GM12878 (cell line): Measurements from ENCODE around the gene ERI2. TPM values are rescaled to one million over a fixed set of nuclear protein-coding genes. Genes with fewer than 3 reads are reported as not detected.

Experiments used
- ATAC-seq: fragments of 200-7000 bp; cut with Tn5 transposase; 3 replicates; pipeline ENCODE4 v1.9.1; 2020; ENCODE audit warnings: mild to moderate bottlenecking, moderate library complexity
- BruUV-seq: library from RNA; stranded (reverse); fragments of 400-500 nt; replicated peaks from 2 replicates; lab custom pipeline; 2021; lab: Mats Ljungman, UMichigan
- CTCF ChIA-PET: fragments of 300-600 bp; sonication (Branson Sonifier 250); formaldehyde crosslinking; extraction: SDS; loops from one replicate; lab custom pipeline; 2021; ENCODE audit warnings: inconsistent platforms; lab: Yijun Ruan, JAX
- POLR2A ChIA-PET: fragments of 350-600 bp; formaldehyde crosslinking; extraction: SDS; loops from one replicate; lab custom pipeline; 2021; ENCODE audit warnings: inconsistent platforms; lab: Charles Lee
- RAD21 ChIA-PET: fragments of 300-600 bp; sonication (Branson Sonifier 250); formaldehyde crosslinking; loops from one replicate; lab custom pipeline; 2023; ENCODE audit warnings: antibody characterized with exemption; ENCODE audit not compliant: unreplicated experiment; lab: Charles Lee
- SMC1A ChIA-PET: fragments of 300-600 bp; sonication (Branson Sonifier 250); formaldehyde crosslinking; loops from one replicate; lab custom pipeline; 2023; ENCODE audit not compliant: unreplicated experiment, uncharacterized antibody; lab: Charles Lee
- DNase-seq: peaks from one replicate; pipeline ENCODE4 v3.0.0-alpha.2; 2011; ENCODE audit warnings: low read depth, low spot score
- FAIRE-seq: peaks from 3 replicates; lab custom pipeline; 2011; peaks lifted over from hg19 to GRCh38; lab: Jason Lieb, UNC
- H2AFZ ChIP-seq: 2 replicates; pipeline ENCODE4 v1.6.0; 2011; ENCODE audit warnings: low read depth, low read length, control low read depth; ENCODE audit not compliant: control insufficient read depth
- H3K27ac ChIP-seq: 2 replicates; pipeline ENCODE4 v1.5.1; 2011; ENCODE audit warnings: control low read depth; ENCODE audit not compliant: control insufficient read depth, insufficient read depth
- H3K27me3 ChIP-seq, 2 experiments: replicated peaks in 1 of 2; 2 replicates each; pipeline versions ENCODE4 v1.6.0 to v1.6.1; 2011; ENCODE audit warnings: low read length in 1 of 2; ENCODE audit not compliant: control insufficient read depth in 2 of 2, insufficient read depth in 2 of 2
- H3K36me3 ChIP-seq, 2 experiments: 2 replicates each; pipeline ENCODE4 v1.5.1; 2011; ENCODE audit warnings: low read length in 1 of 2; ENCODE audit not compliant: control insufficient read depth in 2 of 2, insufficient read depth in 2 of 2
- H3K4me1 ChIP-seq: 2 replicates; pipeline ENCODE4 v1.6.1; 2011; ENCODE audit warnings: mild to moderate bottlenecking, low read length, moderate library complexity, mixed read lengths; ENCODE audit not compliant: control insufficient read depth, insufficient read depth
- H3K4me2 ChIP-seq: 2 replicates; pipeline ENCODE4 v1.6.0; 2011; ENCODE audit warnings: control low read depth; ENCODE audit not compliant: control insufficient read depth, insufficient read depth
- H3K4me3 ChIP-seq: fragments of 200-600 bp; sonication (generic); 2 replicates; pipeline ENCODE4 v1.5.1; 2016
- H3K79me2 ChIP-seq: 2 replicates; pipeline ENCODE4 v1.6.0; 2011; ENCODE audit warnings: low read length; ENCODE audit not compliant: control insufficient read depth, insufficient read depth
- H3K9ac ChIP-seq: 2 replicates; pipeline ENCODE4 v1.8.0; 2011; ENCODE audit warnings: low read length, control low read depth, mixed read lengths; ENCODE audit not compliant: control insufficient read depth, insufficient read depth
- H3K9me3 ChIP-seq: replicated peaks from 3 replicates; pipeline ENCODE4 v1.5.1; 2011; ENCODE audit warnings: mild to moderate bottlenecking, low read length; ENCODE audit not compliant: control insufficient read depth, insufficient read depth
- H4K20me1 ChIP-seq: 2 replicates; pipeline ENCODE4 v1.6.0; 2011; ENCODE audit not compliant: control insufficient read depth, insufficient read depth
- ETV6 ChIP-seq, 2 experiments: fragments of 450-650 bp in 1 of 2; IDR thresholded peaks in 1 of 2; conservative IDR thresholded peaks in 1 of 2; 2 replicates each; pipeline ENCODE4 v1.6.1; 2014; ENCODE audit warnings: antibody characterized with exemption in 1 of 2, borderline replicate concordance in 1 of 2, low read depth in 1 of 2, mild to moderate bottlenecking in 1 of 2, moderate library complexity in 1 of 2
- FOXK2 ChIP-seq: fragments of 450-650 bp; IDR thresholded peaks from 2 replicates; pipeline ENCODE4 v1.6.1; 2017; ENCODE audit warnings: mild to moderate bottlenecking, moderate library complexity
- FOXM1 ChIP-seq: IDR thresholded peaks from 2 replicates; pipeline ENCODE4 v1.6.1; 2012; ENCODE audit warnings: low read depth, mild to moderate bottlenecking, inconsistent platforms, low read length, moderate library complexity
- IKZF1 ChIP-seq: fragments of 450-650 bp; conservative IDR thresholded peaks from 2 replicates; pipeline ENCODE4 v1.6.1; 2017; ENCODE audit warnings: antibody characterized with exemption, mild to moderate bottlenecking
- MEF2B ChIP-seq: fragments of 450-650 bp; IDR thresholded peaks from 2 replicates; pipeline ENCODE4 v1.6.1; 2018; ENCODE audit warnings: mild to moderate bottlenecking, moderate library complexity; ENCODE audit not compliant: partially characterized antibody, poor library complexity, severe bottlenecking
- NR2C2 ChIP-seq: IDR thresholded peaks from 2 replicates; pipeline ENCODE4 v1.6.1; 2011; ENCODE audit warnings: borderline replicate concordance, low read depth; ENCODE audit not compliant: control insufficient read depth, insufficient read length
- RAD21 ChIP-seq: IDR thresholded peaks from 2 replicates; pipeline ENCODE4 v1.6.1; 2011; ENCODE audit warnings: mild to moderate bottlenecking, low read depth, low read length, moderate library complexity; ENCODE audit not compliant: insufficient read depth
- RELA ChIP-seq: fragments of 450-650 bp; IDR thresholded peaks from 2 replicates; pipeline ENCODE4 v1.8.0; 2014; ENCODE audit warnings: borderline replicate concordance; ENCODE audit not compliant: partially characterized antibody
- SIN3A ChIP-seq: IDR thresholded peaks from 2 replicates; pipeline ENCODE4 v1.6.1; 2012; ENCODE audit warnings: low read depth, low read length, improper control_type of control experiment
- SIX5 ChIP-seq: IDR thresholded peaks from 2 replicates; pipeline ENCODE4 v1.6.1; 2011; ENCODE audit warnings: mild to moderate bottlenecking, low read depth, low read length, moderate library complexity; ENCODE audit not compliant: severe bottlenecking
- SMC3 ChIP-seq: IDR thresholded peaks from 2 replicates; pipeline ENCODE4 v1.6.1; 2011; ENCODE audit warnings: low read length, improper control_type of control experiment, borderline replicate concordance
- SUZ12 ChIP-seq: fragments of 200-600 bp; sonication (generic); IDR thresholded peaks from one replicate; pipeline ENCODE4 v1.6.1; 2018; ENCODE audit warnings: antibody characterized with exemption, mild to moderate bottlenecking; ENCODE audit not compliant: unreplicated experiment
- WGBS: methylation state at CpG from one replicate; pipeline ENCODE4 v1.1.6; 2016; ENCODE audit warnings: low lambda C conversion rate; ENCODE audit not compliant: insufficient replicate concordance, insufficient coverage; ENCODE audit errors: missing lambda C conversion rate; 5-methylcytosine and 5-hydroxymethylcytosine counted together
- in situ Hi-C: fragments of 300-500 bp; cut with MboI; formaldehyde crosslinking; loops from 9 replicates; pipeline ENCODE4 v1.14.3; 2018; ENCODE audit warnings: mixed read lengths
- intact Hi-C: fragments of 100-400 bp; cut with micrococcal nuclease; formaldehyde crosslinking; loops from one replicate; pipeline ENCODE4 v1.14.2; 2022; ENCODE audit not compliant: unreplicated experiment
- polyA plus RNA-seq, 11 experiments: library from polyadenylated mRNA; depleted of rRNA in 4 of 11; unstranded in 6 of 11; stranded (reverse) in 5 of 11; fragments of >200 nt; fragmentation: Nextera tagmentation in 4 of 11; fragmentation: Illumina TruSeq in 1 of 11; extraction: Ambion mirVana in 4 of 11; extraction: Trizol in 1 of 11; gene quantifications; 1 replicate in 1 of 11; 2 replicates in 10 of 11; pipeline versions ENCODE4 v1.2.1 to v1.2.3, GENCODE V29; 2011 to 2016; ENCODE audit warnings: inconsistent platforms in 2 of 11, missing spikeins in 2 of 11, low read depth in 1 of 11
- total RNA-seq, 4 experiments: library from RNA; depleted of rRNA in 3 of 4; stranded (reverse); fragments of >200 nt in 3 of 4; fragmentation: Illumina TruSeq in 1 of 4; extraction: Trizol in 1 of 4; gene quantifications; 2 replicates each; pipeline versions ENCODE4 v1.2.1 to v1.2.3, GENCODE V29; 2013 to 2021
- TF ChIP-seq, protein P1 (sequence below): fragments of 450-650 bp; IDR thresholded peaks from 2 replicates; pipeline ENCODE4 v1.6.1; 2017; ENCODE audit warnings: antibody characterized with exemption, mild to moderate bottlenecking, moderate library complexity
- TF ChIP-seq, protein P2 (sequence below): IDR thresholded peaks from 2 replicates; pipeline ENCODE4 v1.6.1; 2011; ENCODE audit warnings: mild to moderate bottlenecking, low read depth, low read length, moderate library complexity; ENCODE audit not compliant: insufficient replicate concordance
- TF ChIP-seq, protein P3 (sequence below): IDR thresholded peaks from 2 replicates; pipeline ENCODE4 v1.6.1; 2012; ENCODE audit warnings: low read depth, low read length, improper control_type of control experiment
- TF ChIP-seq, protein P4 (sequence below), 3 experiments: IDR thresholded peaks in 2 of 3; conservative IDR thresholded peaks in 1 of 3; 2 replicates each; pipeline ENCODE4 v1.5.1; 2011; ENCODE audit warnings: low read depth in 3 of 3, low read length in 3 of 3, mild to moderate bottlenecking in 3 of 3, control low read depth in 2 of 3, moderate library complexity in 2 of 3, inconsistent platforms in 1 of 3, mixed read lengths in 1 of 3; ENCODE audit not compliant: control insufficient read depth in 2 of 3, insufficient read depth in 1 of 3; ENCODE audit errors: extremely low read depth in 1 of 3

The ERI2 gene
- total and polyA plus RNA-seq, 10 of the 15 experiments (the other 5 are each of a cell fraction or from before 2014, with no cell fraction given): 7.7 to 35.5 (median 19.2) TPM

DNA sequence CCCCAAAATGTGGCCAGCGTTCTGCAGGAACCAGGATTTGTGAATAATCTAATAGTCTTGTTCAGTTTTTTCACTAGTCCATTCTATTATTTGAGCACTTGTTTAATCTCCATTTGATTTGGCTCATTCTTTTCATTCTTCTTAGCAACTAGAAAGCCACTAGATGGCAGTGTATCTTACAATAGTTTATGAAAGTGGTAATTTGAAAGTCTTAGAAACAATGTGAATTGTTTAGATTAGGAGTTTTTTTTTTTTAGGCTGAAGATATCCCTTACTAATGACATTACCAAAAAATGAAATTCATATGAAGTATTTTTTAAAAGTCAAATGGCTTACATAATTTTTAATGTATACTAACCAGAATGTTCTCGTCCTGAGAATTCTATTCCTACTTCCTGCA lies 6.7 kb downstream of the ERI2 start:
- ChIA-PET POLR2A (no interaction called here), RAD21 (interaction anchor here (1.4 to 1.9 kb wide), 3 partner anchors 47 to 51 kb away, joined by 5 read pairs; no protein-coding TSS in a partner anchor), SMC1A (interaction anchor here (0.9 to 1.3 kb wide), 6 partner anchors 13 to 501 kb away, joined by 3 to 4 read pairs (median 3); no protein-coding TSS in a partner anchor), CTCF (interaction anchor here (0.7 to 2.1 kb wide), 11 partner anchors 8 to 285 kb away, joined by 3 to 10 read pairs (median 5); no protein-coding TSS in a partner anchor)
- in situ Hi-C loops (no loop called here), intact Hi-C loops (loop anchor here (1.0 kb wide), 1 partner anchor 285 kb away; no protein-coding TSS in a partner anchor)
- H3K27ac ChIP-seq: no peak overlapping the region
- WGBS: 49% methylated on average over 2 of the region's 2 CpGs
- H3K79me2 ChIP-seq: no peaks in the 10 kb centered on the region
- H3K9ac ChIP-seq: no peak overlapping the region
- no peak for FAIRE-seq
- H3K9me3 ChIP-seq: no peaks in the 10 kb centered on the region
- no peaks in the 10 kb centered on the region for H3K36me3 ChIP-seq
- peak; percentile 42; the same call in 1 of the 3 replicates for ATAC-seq
- no peak for DNase-seq
- BruUV-seq: no TSS peak
- H2AFZ ChIP-seq: no peak overlapping the region
- no peaks in the 10 kb centered on the region for H3K4me1 ChIP-seq
- H3K4me3 ChIP-seq: no peak overlapping the region
- no peak overlapping the region for H3K4me2 ChIP-seq
- no peaks in the 10 kb centered on the region for H4K20me1 ChIP-seq
- H3K27me3 ChIP-seq: no peaks in the 10 kb centered on the region
- TF ChIP-seq, protein P1, sequence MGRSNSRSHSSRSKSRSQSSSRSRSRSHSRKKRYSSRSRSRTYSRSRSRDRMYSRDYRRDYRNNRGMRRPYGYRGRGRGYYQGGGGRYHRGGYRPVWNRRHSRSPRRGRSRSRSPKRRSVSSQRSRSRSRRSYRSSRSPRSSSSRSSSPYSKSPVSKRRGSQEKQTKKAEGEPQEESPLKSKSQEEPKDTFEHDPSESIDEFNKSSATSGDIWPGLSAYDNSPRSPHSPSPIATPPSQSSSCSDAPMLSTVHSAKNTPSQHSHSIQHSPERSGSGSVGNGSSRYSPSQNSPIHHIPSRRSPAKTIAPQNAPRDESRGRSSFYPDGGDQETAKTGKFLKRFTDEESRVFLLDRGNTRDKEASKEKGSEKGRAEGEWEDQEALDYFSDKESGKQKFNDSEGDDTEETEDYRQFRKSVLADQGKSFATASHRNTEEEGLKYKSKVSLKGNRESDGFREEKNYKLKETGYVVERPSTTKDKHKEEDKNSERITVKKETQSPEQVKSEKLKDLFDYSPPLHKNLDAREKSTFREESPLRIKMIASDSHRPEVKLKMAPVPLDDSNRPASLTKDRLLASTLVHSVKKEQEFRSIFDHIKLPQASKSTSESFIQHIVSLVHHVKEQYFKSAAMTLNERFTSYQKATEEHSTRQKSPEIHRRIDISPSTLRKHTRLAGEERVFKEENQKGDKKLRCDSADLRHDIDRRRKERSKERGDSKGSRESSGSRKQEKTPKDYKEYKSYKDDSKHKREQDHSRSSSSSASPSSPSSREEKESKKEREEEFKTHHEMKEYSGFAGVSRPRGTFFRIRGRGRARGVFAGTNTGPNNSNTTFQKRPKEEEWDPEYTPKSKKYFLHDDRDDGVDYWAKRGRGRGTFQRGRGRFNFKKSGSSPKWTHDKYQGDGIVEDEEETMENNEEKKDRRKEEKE: no peak
- TF ChIP-seq SUZ12 (no peak), RELA (no peak), FOXK2 (no peak), MEF2B (no peak), SMC3 (peak; percentile 38; the same call in 1 of the 2 replicates), SIN3A (no peak), RAD21 (peak; percentile 46), ETV6 (conservative IDR thresholded peaks at IDR 0.05 in 1 of 2, IDR thresholded peaks at IDR 0.05 in 1 of 2; ENCODE audit: borderline replicate concordance in 1 of 2, low read depth in 1 of 2) (no peak), NR2C2 (no peak), IKZF1 (no peak), FOXM1 (no peak), SIX5 (no peak)
- TF ChIP-seq, protein P2, sequence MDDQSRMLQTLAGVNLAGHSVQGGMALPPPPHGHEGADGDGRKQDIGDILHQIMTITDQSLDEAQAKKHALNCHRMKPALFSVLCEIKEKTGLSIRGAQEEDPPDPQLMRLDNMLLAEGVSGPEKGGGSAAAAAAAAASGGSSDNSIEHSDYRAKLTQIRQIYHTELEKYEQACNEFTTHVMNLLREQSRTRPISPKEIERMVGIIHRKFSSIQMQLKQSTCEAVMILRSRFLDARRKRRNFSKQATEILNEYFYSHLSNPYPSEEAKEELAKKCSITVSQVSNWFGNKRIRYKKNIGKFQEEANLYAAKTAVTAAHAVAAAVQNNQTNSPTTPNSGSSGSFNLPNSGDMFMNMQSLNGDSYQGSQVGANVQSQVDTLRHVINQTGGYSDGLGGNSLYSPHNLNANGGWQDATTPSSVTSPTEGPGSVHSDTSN: no peak
- TF ChIP-seq, protein P3, sequence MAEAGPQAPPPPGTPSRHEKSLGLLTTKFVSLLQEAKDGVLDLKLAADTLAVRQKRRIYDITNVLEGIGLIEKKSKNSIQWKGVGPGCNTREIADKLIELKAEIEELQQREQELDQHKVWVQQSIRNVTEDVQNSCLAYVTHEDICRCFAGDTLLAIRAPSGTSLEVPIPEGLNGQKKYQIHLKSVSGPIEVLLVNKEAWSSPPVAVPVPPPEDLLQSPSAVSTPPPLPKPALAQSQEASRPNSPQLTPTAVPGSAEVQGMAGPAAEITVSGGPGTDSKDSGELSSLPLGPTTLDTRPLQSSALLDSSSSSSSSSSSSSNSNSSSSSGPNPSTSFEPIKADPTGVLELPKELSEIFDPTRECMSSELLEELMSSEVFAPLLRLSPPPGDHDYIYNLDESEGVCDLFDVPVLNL: no peak
- TF ChIP-seq, protein P4, sequence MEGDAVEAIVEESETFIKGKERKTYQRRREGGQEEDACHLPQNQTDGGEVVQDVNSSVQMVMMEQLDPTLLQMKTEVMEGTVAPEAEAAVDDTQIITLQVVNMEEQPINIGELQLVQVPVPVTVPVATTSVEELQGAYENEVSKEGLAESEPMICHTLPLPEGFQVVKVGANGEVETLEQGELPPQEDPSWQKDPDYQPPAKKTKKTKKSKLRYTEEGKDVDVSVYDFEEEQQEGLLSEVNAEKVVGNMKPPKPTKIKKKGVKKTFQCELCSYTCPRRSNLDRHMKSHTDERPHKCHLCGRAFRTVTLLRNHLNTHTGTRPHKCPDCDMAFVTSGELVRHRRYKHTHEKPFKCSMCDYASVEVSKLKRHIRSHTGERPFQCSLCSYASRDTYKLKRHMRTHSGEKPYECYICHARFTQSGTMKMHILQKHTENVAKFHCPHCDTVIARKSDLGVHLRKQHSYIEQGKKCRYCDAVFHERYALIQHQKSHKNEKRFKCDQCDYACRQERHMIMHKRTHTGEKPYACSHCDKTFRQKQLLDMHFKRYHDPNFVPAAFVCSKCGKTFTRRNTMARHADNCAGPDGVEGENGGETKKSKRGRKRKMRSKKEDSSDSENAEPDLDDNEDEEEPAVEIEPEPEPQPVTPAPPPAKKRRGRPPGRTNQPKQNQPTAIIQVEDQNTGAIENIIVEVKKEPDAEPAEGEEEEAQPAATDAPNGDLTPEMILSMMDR (IDR thresholded peaks at IDR 0.05 in 2 of 3, conservative IDR thresholded peaks at IDR 0.05 in 1 of 3; ENCODE audit: control insufficient read depth in 2 of 3, extremely low read depth in 1 of 3, insufficient read depth in 1 of 3, low read depth in 3 of 3, low read length in 3 of 3): peak in 2 of 3 experiments; percentile 24 to 49; a peak in 2 of 6 replicates
